ENCODE data around the gene ALG14.
A peak's percentile ranks its signal among the peaks of the same experiment; 100 is the strongest.

ALG14 gene

DNA sequence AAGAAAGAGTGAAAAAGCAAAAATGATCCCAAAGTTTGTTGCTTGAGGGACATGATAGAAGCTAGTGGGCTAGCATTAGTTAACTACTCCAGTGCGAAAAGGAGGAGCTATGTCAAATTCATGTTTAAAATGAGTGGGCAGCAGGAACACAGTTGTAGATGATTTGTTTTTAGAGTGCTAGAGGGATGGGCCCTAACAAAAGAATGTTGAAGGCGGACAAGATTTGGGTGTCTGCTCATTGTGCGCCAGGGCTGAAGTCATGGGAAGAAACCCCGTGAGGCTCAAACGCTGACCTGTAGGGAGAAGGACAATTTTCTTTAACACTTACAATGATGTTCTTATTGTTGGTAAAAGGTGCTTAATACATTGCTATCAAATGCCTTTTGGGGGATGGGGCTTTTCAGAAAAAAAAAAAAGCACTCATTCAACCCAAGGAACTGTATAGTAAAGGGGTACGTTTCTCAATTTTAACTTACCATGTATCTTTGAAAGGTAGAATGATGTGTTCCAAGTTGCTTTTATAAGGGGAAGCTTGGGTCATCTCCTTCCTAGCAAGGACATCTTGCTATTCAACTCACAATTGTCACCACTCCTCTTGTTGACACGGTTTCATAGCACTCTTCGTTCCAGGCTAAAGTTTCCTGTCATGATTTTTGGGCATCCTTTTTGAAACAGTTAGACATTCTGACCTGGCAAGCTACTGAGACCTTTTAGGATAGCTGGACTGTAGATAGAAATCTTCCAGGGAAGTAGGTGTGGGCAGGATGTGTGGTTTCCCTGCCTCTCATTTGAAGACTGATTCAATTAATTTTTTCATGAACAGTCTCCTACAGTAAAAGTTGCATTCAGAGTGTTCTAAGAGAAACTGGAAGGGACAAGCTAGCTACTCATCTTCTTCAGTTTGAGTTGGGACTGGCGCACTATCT is 92.8 kb downstream of the ALG14 start:
- DNase-seq (ENCODE audit: low spot score) = no peak

DNA sequence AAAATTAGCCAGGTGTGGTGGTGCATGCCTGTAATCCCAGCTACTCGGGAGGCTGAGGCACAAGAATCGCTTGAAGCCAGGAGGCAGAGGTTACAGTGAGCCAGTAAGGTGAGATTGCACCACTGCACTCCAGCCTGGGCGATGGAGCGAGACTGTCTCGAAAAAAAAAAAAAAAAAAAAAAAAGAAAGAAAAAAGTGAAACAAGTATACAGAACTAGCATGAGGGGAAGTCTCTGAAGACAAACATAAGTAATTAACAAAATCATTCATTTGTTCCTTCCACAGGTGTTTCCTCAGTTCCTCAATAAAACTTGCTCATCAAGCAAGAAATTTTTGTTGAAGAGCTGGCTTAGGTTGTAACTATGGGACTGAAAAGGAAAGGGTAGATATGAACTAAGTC is 93.6 kb downstream of the ALG14 start:
- DNase-seq (ENCODE audit: low spot score) = no peak

DNA sequence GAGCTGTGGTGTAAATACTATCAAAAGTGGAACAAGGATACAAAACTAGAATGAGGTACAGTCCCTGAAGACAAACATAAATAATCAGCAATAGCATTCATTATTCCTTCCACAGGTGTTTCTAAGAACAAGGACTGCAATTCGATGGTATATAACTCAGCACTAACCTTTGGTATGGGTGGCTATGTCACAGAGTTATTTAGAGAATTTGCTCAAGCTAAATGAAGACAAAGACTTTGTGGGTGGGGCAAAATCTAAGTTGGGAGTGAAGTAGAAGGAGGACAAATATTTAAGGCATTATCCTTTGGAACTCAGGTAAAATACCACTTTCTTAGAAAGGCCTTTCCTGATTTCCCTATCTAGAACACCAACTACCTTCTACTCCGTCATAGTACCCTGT is 94.3 kb downstream of the ALG14 start:
- DNase-seq (ENCODE audit: low spot score) = no peak

DNA sequence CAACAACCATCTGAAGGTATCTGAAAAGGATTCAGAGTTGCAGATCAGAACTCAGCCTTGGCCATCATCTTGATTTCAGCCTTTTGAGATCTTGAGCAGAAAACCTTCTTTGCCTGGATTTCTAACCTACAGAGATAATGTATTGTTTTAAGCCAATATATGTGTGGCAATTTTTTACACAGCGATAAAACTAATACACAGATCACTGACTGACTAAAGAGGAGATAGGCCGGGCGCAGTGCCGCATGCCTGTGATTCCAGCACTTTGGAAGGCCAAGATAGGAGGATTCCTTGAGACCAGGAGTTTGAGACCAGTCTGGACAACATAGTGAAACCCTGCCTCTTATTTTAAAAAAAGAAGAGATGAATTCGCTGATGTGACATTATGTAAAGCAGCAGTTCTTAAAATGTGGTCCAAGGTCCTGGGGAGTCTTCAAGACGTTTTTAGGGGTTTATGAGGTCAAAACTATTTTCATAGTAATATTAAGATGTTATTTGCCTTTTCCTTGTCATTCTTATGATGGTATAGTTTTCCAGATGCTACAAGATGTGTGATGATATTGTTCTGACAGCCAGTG is 95.7 kb downstream of the ALG14 start:
- DNase-seq (ENCODE audit: low spot score) = no peak

DNA sequence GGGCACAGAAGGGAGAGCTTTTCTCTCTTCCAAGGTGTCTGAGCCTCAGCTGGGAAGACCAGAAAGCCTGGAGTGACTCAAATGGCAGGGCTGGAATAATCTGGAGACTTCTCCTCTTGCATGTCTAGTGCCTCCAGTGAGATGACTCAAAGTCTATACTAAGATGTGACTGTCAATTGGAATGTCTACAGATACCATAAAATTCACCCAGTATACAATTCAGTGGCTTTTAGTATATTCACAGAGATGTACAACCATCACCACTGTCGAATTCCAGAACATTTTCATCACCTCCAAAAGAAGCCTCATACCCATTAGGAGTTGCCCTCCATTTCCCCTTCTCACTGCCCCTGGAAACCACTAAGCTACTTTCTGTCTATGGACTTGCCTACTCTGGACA is 97.9 kb downstream of the ALG14 start:
- no peak for DNase-seq (ENCODE audit: low spot score)

DNA sequence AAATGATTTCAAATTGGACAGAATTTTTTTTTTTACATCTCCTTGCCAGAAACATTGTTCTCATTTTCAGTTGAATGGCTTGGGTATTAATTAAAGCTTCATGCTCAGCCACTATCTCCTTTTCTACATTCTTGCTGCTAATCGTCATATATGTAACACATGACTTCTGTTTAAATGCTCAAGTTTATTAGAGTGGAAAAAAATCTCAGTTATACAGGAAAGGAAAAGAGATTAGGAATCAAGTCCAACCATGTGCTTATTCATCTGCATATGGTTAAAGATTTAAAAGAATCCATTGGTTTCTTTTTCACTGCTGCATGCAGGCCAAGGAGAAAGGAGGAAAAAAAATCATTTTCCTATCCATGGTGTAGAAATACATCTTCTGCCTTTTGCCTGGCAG is 98.5 kb downstream of the ALG14 start:
- no peak for DNase-seq (ENCODE audit: low spot score)

DNA sequence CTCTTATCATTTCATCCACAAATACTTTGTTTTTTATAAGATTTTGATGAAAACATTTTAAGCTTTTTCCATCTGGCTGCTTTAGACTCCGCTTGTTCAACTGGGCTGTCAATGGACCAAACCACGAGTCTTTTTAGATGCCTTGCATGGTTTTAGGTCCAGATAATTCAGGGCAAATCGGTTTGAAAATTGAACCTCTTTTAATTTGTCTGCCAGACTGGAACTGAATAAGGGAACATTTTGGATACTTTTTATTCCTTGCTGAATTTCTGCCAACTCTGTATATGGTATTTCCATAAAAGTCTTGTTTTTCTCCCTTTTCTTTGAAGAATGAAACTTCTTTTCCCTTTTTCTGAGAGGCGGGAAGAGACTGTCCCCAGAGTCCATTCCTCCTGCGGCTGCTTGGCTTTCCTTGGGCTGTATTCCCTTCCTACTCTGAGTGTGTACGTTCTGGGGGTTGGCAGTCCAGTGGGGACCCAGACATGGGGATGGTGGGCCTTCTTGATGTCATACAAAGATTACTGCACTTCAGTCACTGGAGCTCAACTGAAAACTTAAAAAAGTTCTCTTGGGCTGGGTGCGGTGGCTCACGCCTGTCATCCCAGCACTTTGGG is 99.3 kb downstream of the ALG14 start:
- no peak for DNase-seq (ENCODE audit: low spot score)

DNA sequence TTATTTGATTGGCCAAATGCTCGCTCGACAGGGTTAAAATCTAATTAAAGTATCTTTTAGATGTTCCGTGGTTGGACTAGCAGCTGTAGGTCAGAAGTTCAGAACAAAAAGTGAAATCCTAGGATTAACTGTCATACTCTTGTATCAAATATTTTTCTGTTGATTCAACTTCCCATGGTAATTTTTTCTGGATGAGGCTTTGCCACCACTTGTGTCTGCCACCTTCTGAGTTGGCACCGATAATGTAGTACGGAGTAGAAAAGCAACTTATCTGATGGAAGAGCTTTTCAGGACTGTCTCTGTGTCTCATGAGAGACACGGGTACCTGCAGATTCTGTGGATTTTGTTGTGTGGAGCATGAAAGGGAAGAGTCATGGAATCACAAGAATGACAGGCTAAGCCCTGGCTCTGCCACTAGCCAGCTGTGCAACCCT is 101.2 kb downstream of the ALG14 start:
- no peak for DNase-seq (ENCODE audit: low spot score)

DNA sequence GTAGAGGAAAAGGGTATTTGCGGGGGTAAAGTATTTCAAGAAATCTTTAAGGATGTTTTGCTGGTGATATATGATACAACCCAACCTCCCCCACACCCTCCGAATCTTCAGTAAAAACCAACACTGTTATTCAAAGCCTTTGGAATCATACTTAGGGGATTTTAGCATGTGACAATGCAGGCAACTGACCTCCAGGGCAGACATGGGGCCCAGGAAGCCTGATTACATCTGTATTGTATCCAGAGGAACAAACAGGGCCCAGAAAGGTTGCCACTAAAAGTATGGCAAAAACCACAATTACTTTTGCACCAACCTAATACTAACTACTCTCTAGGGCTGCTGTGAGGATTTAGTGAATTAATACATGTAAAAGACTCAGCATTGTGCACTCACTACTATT is 102.0 kb downstream of the ALG14 start:
- no peak for DNase-seq (ENCODE audit: low spot score)

DNA sequence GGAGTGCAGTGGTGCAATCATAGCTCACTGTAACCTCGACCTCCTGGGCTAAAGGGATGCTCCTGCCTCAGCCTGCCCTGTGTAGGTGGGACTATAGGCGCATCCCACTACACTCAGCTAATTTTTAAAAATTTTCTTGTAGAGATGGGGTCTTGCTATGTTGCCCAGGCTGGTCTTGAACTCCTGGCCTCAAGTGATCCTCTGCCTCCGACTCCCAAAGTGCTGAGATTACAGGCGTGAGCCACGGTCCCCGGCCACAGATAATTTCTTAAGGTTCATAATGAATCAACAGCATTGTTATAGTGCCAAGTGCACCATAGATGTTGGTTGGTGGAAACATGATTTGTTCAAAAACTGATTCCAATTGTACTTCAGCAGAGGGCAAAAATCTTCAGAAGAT is 103.6 kb downstream of the ALG14 start:
- DNase-seq (ENCODE audit: low spot score) = no peak

DNA sequence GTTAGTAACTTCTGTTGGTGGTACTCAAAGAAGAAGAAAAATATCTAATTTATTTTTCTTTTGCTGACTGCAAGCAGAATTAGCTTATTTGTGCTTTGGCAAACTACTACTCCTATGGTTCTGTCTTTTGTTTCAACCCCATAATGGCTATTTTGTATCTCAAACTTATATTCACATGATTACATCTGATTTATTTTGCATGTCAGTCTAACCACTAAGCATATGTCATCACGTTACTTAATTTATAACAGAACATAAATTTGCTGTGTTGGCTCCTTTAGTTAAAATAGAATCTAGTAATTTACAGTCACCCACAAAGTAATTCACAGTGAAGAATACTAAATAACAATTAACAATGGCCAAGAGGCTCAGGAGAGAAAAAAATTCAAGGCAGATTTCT is 106.7 kb downstream of the ALG14 start:
- DNase-seq (ENCODE audit: low spot score) = no peak

DNA sequence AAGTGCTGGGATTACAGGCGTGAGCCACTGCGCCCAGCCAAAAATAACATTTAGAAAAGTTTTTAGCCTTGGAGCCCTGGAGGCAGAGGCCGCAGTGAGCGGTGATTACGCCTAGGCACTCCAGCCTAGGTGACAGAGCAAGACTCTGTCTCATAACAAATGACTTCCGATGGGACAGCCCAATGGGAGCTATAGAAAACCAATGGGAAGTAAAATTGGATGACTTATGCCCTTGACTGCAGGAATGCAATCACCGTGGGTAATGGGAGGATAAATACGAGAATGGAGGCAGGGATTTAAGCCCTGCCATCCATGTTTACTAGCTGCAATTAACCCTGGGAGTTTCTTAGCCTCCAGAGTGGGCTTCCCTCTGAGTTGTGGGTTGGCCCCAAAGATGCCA is 108.9 kb downstream of the ALG14 start:
- DNase-seq (ENCODE audit: low spot score) = no peak

DNA sequence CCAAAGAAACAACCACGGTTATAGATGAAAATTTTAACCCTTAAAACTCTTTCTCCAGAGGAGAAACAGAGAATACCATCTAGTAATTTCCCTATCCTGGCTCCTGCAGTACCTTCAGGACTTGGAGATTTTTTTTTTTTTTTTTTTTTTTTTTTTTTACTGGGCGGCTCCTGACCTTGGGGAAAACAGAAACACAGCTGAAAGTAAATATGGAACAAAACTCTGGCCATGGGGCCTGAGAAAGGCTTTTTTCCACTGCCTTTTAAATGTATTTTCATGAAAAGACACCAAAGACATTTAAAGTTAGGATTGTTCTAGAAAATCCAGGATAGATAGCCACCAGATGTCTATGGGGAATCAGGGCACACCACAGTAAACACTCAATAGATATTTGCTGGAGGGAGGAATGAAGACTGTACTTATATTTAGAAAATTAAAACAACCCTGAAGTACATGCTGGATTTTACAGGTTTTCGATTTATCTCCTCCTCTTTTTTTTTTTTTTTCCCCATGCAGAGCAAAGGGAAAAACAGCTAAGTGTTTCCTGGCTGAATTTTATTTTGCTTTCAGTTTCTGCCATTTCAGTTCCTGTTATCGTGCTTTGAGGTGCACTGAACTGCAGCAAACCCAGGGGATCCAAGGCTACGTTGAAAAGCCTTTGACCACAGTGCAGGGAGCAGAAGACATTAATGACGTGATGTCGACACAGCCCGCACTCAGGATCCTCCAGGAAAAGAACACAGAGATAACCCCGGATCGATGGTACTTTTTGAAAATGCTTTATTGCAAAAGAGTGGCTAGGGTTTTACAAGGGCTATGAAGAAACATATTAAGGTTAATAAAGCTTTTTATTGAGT is 110.1 kb downstream of the ALG14 start:
- DNase-seq (ENCODE audit: low spot score) = peak; percentile 85

DNA sequence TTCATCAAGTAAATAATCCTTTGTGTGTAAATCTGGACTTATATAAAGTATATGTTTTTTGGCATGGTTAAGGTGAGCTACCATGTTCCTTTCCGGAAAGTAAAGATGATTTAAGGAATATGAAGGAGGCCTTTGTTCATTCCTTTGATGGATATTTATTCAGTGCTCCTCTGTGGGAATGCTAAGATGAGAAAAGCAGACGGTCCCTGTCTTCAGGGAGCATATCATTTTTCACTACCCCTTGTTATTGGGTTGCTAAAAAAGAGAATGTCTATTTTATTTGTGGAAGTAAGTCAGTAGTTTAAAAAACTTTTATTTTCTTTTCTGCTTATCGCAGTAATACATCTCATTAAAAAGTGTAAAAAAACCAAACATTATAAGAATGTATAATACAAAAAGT is 110.8 kb downstream of the ALG14 start:
- no peak for DNase-seq (ENCODE audit: low spot score)

DNA sequence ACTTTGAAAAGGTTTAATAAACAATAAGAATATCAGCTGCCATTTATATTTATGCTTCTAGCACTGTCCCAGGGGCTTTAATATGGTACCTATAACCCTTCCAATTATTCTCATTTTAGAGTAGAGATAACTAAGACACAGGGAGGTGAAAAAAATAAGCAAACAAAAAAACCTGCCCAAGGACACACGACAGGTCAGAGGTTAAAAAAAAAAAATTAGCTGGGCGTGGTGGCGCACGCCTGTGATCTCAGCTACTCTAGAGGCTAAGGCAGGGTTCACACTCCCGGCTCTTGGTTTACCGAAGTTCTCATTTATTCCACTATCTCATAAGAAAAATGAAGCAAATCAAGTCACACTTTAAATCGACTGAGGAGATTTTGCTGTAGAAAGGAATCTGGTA is 111.2 kb downstream of the ALG14 start:
- no peak for DNase-seq (ENCODE audit: low spot score)

DNA sequence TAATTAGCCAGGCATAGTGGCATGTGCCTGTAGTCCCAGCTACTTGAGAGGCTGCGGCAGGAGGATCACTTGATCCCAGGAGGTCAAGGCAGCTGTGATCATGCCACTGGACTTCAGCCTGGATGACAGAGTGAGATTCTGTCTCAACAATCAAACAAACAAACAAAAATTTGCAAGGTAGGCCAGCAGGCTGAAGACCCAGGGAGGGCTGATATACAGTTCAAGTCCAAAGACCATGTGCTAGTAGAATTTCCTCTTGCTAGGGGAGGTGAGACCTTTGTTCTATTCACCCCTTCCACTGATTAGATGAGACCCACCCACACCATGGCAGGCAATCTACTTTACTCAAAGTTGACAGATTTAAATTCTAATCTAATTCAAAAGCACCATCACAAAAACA is 114.7 kb downstream of the ALG14 start:
- no peak for DNase-seq (ENCODE audit: low spot score)

DNA sequence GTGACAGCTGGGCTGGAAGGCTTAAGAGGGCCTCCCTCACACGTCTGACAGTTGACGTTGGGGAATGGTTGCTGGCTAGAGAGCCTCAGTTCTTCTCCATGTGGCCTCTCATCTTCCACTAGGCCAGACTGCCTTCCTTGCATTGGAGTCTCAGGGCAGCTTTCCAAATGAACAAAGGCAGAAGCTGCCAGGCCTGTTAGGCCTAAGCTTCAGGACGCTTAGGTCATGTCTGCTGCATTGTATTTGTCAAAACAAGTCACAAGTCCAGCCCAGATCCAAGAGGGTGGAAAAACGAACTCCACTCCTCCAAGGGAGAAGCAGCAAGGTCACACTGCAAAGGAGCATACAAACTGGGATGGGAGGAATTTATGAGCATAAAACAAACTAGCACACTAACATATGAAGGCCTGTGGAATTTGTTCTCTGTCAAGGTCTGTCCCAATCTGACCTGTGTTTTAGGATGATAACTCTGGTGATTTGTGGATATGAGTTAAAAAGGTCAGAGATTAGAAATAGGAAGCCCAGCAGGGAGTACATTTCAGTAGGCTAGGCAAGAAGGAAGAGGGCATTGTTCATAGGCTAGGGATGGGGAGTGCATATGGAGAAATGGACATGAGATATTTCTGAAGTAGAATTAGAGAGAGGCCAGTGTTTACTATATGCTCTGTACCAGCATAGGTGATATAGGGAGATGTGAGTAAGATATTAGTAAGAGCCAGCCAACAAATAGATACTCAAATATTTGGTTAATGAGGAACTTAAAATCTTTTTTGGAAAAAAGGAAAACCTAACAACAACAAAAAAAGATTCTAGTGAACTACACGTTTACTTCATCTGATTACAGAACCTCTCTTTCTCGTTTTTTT is 116.8 kb downstream of the ALG14 start:
- no peak for DNase-seq (ENCODE audit: low spot score)

DNA sequence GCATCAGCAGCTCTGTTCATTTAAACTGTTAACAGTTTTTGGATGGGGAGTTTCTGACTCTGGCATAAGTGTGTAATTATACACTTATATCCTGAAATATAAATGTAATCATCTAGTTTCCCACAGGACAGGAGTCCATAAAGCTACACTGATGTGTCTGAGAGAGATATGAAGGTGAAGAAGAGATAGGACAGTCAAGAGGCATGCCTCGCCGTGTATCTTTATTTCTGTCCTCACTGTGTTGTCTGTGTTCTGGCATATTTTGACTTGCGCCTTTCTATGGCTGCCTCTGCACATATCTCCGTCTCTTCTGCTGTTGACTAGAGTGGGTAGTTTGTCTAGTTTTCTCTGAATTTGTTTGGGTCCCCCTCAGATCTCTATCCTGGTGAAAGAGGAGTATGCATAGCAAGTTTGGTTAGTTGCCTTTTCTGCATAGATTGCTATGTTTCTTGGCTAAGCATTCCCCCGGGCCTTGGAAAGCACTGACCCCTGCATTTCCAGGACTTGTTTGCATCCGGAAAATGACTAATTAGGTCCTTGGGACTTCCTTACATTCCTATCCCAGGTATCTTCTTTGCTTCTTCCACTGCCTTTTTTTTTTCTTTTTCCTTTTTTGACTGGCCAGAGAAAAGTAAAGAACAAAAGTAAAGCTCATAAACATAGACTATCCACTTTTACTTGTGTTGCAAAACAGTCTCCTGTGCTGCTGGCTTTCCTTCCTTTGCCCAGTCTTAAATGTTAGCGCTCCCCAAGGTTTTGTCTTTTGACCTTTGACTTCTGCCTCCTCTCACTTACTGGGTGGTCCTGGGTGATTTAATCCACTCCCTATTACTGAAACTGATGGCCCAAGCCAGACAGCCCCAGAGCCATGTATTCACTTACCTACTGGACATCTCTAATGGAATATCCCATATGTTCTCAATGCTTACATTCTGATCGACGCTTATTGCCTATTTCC is 118.2 kb downstream of the ALG14 start:
- DNase-seq (ENCODE audit: low spot score) = no peak

DNA sequence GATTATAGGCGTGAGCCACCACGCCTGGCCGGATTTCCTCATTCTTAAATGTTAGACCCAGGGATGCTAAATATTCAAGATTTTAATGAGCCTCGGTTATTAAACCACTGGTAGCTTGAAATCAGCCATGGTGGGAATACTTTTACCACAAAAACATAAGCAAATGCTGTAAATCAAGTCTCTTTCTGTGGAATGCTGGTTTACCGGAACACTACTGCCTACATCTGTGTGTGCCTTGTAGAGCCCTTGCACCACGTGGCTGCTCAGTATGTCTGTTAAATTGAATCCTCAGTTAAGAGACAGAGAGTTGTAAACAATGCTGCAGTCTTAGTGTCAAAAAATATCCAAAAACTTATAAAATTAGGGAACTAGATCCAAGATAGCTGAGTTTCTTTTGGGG is 119.0 kb downstream of the ALG14 start:
- no peak for DNase-seq (ENCODE audit: low spot score)

DNA sequence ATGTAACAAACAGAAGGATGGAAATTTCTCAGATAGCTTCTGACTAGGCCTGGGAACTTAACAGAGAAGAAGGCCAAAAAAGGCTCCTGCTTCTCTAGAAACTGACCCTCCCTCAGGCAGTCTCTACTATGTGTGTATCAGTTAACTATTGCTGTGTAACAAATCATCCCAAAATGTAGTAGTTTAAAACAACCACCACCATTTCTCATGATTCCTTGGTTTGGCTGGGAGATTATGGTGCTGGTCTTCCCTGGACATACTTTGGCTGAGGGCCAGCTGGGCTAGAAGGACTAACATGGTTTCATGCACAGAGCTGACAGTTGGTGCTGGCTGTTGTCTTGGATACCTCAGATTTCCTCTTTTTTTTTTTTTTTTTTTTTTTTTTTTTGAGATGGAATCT is 119.6 kb downstream of the ALG14 start:
- DNase-seq (ENCODE audit: low spot score) = no peak

Data from NAMALWA (cell line).